ENCODE results near the gene TAS2R60.
"Not testable (repeated sequence)": the region's sequence is repeated elsewhere in the genome, so short reads cannot be mapped to it uniquely, and the experiment has no call there.

TAS2R60 gene

GRCh38 chr7:143479055-143479766 is 36.0 kb downstream of the TAS2R60 start:
- H3K27ac ChIP-seq (ENCODE audit: low read depth, low read length) = no peak overlapping the region
- no peaks in the 10 kb centered on the region for H3K4me1 ChIP-seq (ENCODE audit: control insufficient read depth, insufficient read depth, low read length)
- H3K27me3 ChIP-seq (ENCODE audit: control insufficient read depth, insufficient read depth, low read length) = no peaks in the 10 kb centered on the region
- H3K9me3 ChIP-seq (ENCODE audit: control insufficient read depth, insufficient read depth, low read length) = no peaks in the 10 kb centered on the region
- H3K36me3 ChIP-seq (ENCODE audit: control insufficient read depth, insufficient read depth, low read length) = no peaks in the 10 kb centered on the region
- no peak overlapping the region for H3K4me3 ChIP-seq (ENCODE audit: low read depth, low read length)
- no peak overlapping the region for H3K9ac ChIP-seq (ENCODE audit: low read depth, low read length)

GRCh38 chr7:143480501-143480900 is 37.2 kb downstream of the TAS2R60 start:
- Histone ChIP-seq H3K4me1 (ENCODE audit: control insufficient read depth, insufficient read depth, low read length) (no peaks in the 10 kb centered on the region), H3K27ac (ENCODE audit: low read depth, low read length) (no peak overlapping the region), H3K4me3 (ENCODE audit: low read depth, low read length) (no peak overlapping the region), H3K9ac (ENCODE audit: low read depth, low read length) (no peak overlapping the region), H3K27me3 (ENCODE audit: control insufficient read depth, insufficient read depth, low read length) (no peaks in the 10 kb centered on the region), H3K36me3 (ENCODE audit: control insufficient read depth, insufficient read depth, low read length) (no peaks in the 10 kb centered on the region), H3K9me3 (ENCODE audit: control insufficient read depth, insufficient read depth, low read length) (no peaks in the 10 kb centered on the region)

GRCh38 chr7:143484119-143484518 is 40.9 kb downstream of the TAS2R60 start:
- Histone ChIP-seq H3K36me3 (ENCODE audit: control insufficient read depth, insufficient read depth, low read length) (no peaks in the 10 kb centered on the region), H3K4me1 (ENCODE audit: control insufficient read depth, insufficient read depth, low read length) (no peaks in the 10 kb centered on the region), H3K4me3 (ENCODE audit: low read depth, low read length) (no peak overlapping the region), H3K9ac (ENCODE audit: low read depth, low read length) (no peak overlapping the region), H3K27ac (ENCODE audit: low read depth, low read length) (no peak overlapping the region), H3K9me3 (ENCODE audit: control insufficient read depth, insufficient read depth, low read length) (no peaks in the 10 kb centered on the region), H3K27me3 (ENCODE audit: control insufficient read depth, insufficient read depth, low read length) (no peaks in the 10 kb centered on the region)

GRCh38 chr7:143485094-143485493 is 41.8 kb downstream of the TAS2R60 start:
- H3K4me3 ChIP-seq (ENCODE audit: low read depth, low read length) = no peak overlapping the region
- H3K9ac ChIP-seq (ENCODE audit: low read depth, low read length) = no peak overlapping the region
- no peaks in the 10 kb centered on the region for H3K9me3 ChIP-seq (ENCODE audit: control insufficient read depth, insufficient read depth, low read length)
- no peaks in the 10 kb centered on the region for H3K4me1 ChIP-seq (ENCODE audit: control insufficient read depth, insufficient read depth, low read length)
- H3K27ac ChIP-seq (ENCODE audit: low read depth, low read length) = no peak overlapping the region
- H3K27me3 ChIP-seq (ENCODE audit: control insufficient read depth, insufficient read depth, low read length) = no peaks in the 10 kb centered on the region
- H3K36me3 ChIP-seq (ENCODE audit: control insufficient read depth, insufficient read depth, low read length) = no peaks in the 10 kb centered on the region

GRCh38 chr7:143485500-143485899 is 42.2 kb downstream of the TAS2R60 start:
- Histone ChIP-seq H3K9ac (ENCODE audit: low read depth, low read length) (no peak overlapping the region), H3K4me1 (ENCODE audit: control insufficient read depth, insufficient read depth, low read length) (no peaks in the 10 kb centered on the region), H3K36me3 (ENCODE audit: control insufficient read depth, insufficient read depth, low read length) (no peaks in the 10 kb centered on the region)

GRCh38 chr7:143486266-143486665 is 43.0 kb downstream of the TAS2R60 start:
- H3K27me3 ChIP-seq (ENCODE audit: control insufficient read depth, insufficient read depth, low read length); H3K4me3 ChIP-seq (ENCODE audit: low read depth, low read length); H3K9ac ChIP-seq (ENCODE audit: low read depth, low read length); H3K9me3 ChIP-seq (ENCODE audit: control insufficient read depth, insufficient read depth, low read length); H3K27ac ChIP-seq (ENCODE audit: low read depth, low read length); H3K36me3 ChIP-seq (ENCODE audit: control insufficient read depth, insufficient read depth, low read length); H3K4me1 ChIP-seq (ENCODE audit: control insufficient read depth, insufficient read depth, low read length): not testable (repeated sequence)

More at GRCh38 chr7:143485500-143485899, 42.2 kb downstream of the TAS2R60 start:
- H3K4me3 ChIP-seq (ENCODE audit: low read depth, low read length) = no peak overlapping the region
- no peaks in the 10 kb centered on the region for H3K27me3 ChIP-seq (ENCODE audit: control insufficient read depth, insufficient read depth, low read length)
- H3K27ac ChIP-seq (ENCODE audit: low read depth, low read length) = no peak overlapping the region
- H3K9me3 ChIP-seq (ENCODE audit: control insufficient read depth, insufficient read depth, low read length) = no peaks in the 10 kb centered on the region

GRCh38 chr7:143487061-143487460 is 43.8 kb downstream of the TAS2R60 start:
- H3K4me1 ChIP-seq (ENCODE audit: control insufficient read depth, insufficient read depth, low read length) = no peaks in the 10 kb centered on the region
- H3K36me3 ChIP-seq (ENCODE audit: control insufficient read depth, insufficient read depth, low read length) = no peaks in the 10 kb centered on the region
- H3K9ac ChIP-seq (ENCODE audit: low read depth, low read length) = no peak overlapping the region
- no peak overlapping the region for H3K27ac ChIP-seq (ENCODE audit: low read depth, low read length)
- no peaks in the 10 kb centered on the region for H3K27me3 ChIP-seq (ENCODE audit: control insufficient read depth, insufficient read depth, low read length)
- no peak overlapping the region for H3K4me3 ChIP-seq (ENCODE audit: low read depth, low read length)
- H3K9me3 ChIP-seq (ENCODE audit: control insufficient read depth, insufficient read depth, low read length) = no peaks in the 10 kb centered on the region

- Histone ChIP-seq H3K4me3 (ENCODE audit: low read depth, low read length) (no peak overlapping the region), H3K27ac (ENCODE audit: low read depth, low read length) (no peak overlapping the region), H3K9me3 (ENCODE audit: control insufficient read depth, insufficient read depth, low read length) (no peaks in the 10 kb centered on the region), H3K4me1 (ENCODE audit: control insufficient read depth, insufficient read depth, low read length) (no peaks in the 10 kb centered on the region), H3K27me3 (ENCODE audit: control insufficient read depth, insufficient read depth, low read length) (no peaks in the 10 kb centered on the region), H3K9ac (ENCODE audit: low read depth, low read length) (no peak overlapping the region), H3K36me3 (ENCODE audit: control insufficient read depth, insufficient read depth, low read length) (no peaks in the 10 kb centered on the region)
Observed at GRCh38 chr7:143487566-143487965, 44.3 kb downstream of the TAS2R60 start.

- Histone ChIP-seq H3K9me3 (ENCODE audit: control insufficient read depth, insufficient read depth, low read length) (no peaks in the 10 kb centered on the region), H3K27me3 (ENCODE audit: control insufficient read depth, insufficient read depth, low read length) (no peaks in the 10 kb centered on the region), H3K36me3 (ENCODE audit: control insufficient read depth, insufficient read depth, low read length) (no peaks in the 10 kb centered on the region), H3K27ac (ENCODE audit: low read depth, low read length) (no peak overlapping the region), H3K4me3 (ENCODE audit: low read depth, low read length) (no peak overlapping the region), H3K4me1 (ENCODE audit: control insufficient read depth, insufficient read depth, low read length) (no peaks in the 10 kb centered on the region; the same call in 1 of the 2 replicates), H3K9ac (ENCODE audit: low read depth, low read length) (no peak overlapping the region)
Observed at GRCh38 chr7:143490717-143491306, 47.6 kb downstream of the TAS2R60 start.

GRCh38 chr7:143492043-143492471 is 48.8 kb downstream of the TAS2R60 start:
- no peak overlapping the region for H3K27ac ChIP-seq (ENCODE audit: low read depth, low read length)
- H3K9me3 ChIP-seq (ENCODE audit: control insufficient read depth, insufficient read depth, low read length) = no peaks in the 10 kb centered on the region
- no peaks in the 10 kb centered on the region; the same call in 1 of the 2 replicates for H3K4me1 ChIP-seq (ENCODE audit: control insufficient read depth, insufficient read depth, low read length)
- H3K36me3 ChIP-seq (ENCODE audit: control insufficient read depth, insufficient read depth, low read length) = no peaks in the 10 kb centered on the region
- H3K9ac ChIP-seq (ENCODE audit: low read depth, low read length) = no peak overlapping the region
- no peak overlapping the region for H3K4me3 ChIP-seq (ENCODE audit: low read depth, low read length)
- H3K27me3 ChIP-seq (ENCODE audit: control insufficient read depth, insufficient read depth, low read length) = no peaks in the 10 kb centered on the region
